SK-N-SH treated with all-trans-retinoic acid at 6 μM for 48 hours (cell line): Measurements from ENCODE around the gene SKI.

Experiments used
- ATAC-seq: fragments of 200-7000 bp; cut with Tn5 transposase; 3 replicates; pipeline ENCODE4 v1.9.1; 2020; ENCODE audit warnings: mild to moderate bottlenecking, moderate library complexity
- BACH2 ChIP-seq: fragments of 250-450 bp; sonication (Bioruptor Pico); IDR thresholded peaks from 2 replicates; pipeline ENCODE4 v1.9.0; 2021; ENCODE audit warnings: mild to moderate bottlenecking, borderline replicate concordance
- CSDC2 ChIP-seq: fragments of 250-450 bp; sonication (Bioruptor Pico); IDR thresholded peaks from 2 replicates; pipeline ENCODE4 v1.5.0; 2020; ENCODE audit warnings: mild to moderate bottlenecking, moderate library complexity
- ESRRG ChIP-seq: fragments of 250-450 bp; sonication (Bioruptor Pico); IDR thresholded peaks from 2 replicates; pipeline ENCODE4 v1.6.1; 2021; ENCODE audit warnings: mild to moderate bottlenecking
- ISL1 ChIP-seq: fragments of 250-450 bp; sonication (Bioruptor Pico); IDR thresholded peaks from 2 replicates; pipeline ENCODE4 v2.1.2; 2022; ENCODE audit warnings: mild to moderate bottlenecking, moderate library complexity
- PPARA ChIP-seq: fragments of 250-450 bp; sonication (Bioruptor Pico); IDR thresholded peaks from 2 replicates; pipeline ENCODE4 v1.5.0; 2020; ENCODE audit warnings: mild to moderate bottlenecking, borderline replicate concordance
- RARB ChIP-seq: fragments of 250-450 bp; sonication (Bioruptor Pico); IDR thresholded peaks from 2 replicates; pipeline ENCODE4 v1.8.0; 2021; ENCODE audit warnings: mild to moderate bottlenecking, moderate library complexity
- SNAI2 ChIP-seq: fragments of 250-450 bp; sonication (Bioruptor Pico); IDR thresholded peaks from 2 replicates; pipeline ENCODE4 v1.5.0; 2020; ENCODE audit warnings: mild to moderate bottlenecking, moderate library complexity
- TCF4 ChIP-seq: fragments of 250-450 bp; sonication (Bioruptor Pico); IDR thresholded peaks from 2 replicates; pipeline ENCODE4 v1.8.0; 2021; ENCODE audit warnings: mild to moderate bottlenecking, moderate library complexity, borderline replicate concordance
- TSHZ2 ChIP-seq: fragments of 250-450 bp; sonication (Bioruptor Pico); IDR thresholded peaks from 2 replicates; pipeline ENCODE4 v1.5.0; 2020; ENCODE audit warnings: mild to moderate bottlenecking, moderate library complexity
- ZC3H10 ChIP-seq: fragments of 250-450 bp; sonication (Bioruptor Pico); IDR thresholded peaks from 2 replicates; pipeline ENCODE4 v1.5.1; 2021; ENCODE audit warnings: mild to moderate bottlenecking, moderate library complexity
- ZNF565 ChIP-seq: fragments of 450-650 bp; formaldehyde crosslinking; conservative IDR thresholded peaks from 2 replicates; pipeline ENCODE4 v1.5.0; 2020; ENCODE audit warnings: low read depth, mild to moderate bottlenecking, moderate library complexity
- ZNF70 ChIP-seq: fragments of 450-650 bp; formaldehyde crosslinking; IDR thresholded peaks from 2 replicates; pipeline ENCODE4 v1.5.0; 2020; ENCODE audit warnings: mild to moderate bottlenecking, moderate library complexity
- ZNF8 ChIP-seq: fragments of 450-650 bp; formaldehyde crosslinking; IDR thresholded peaks from 2 replicates; pipeline ENCODE4 v1.5.0; 2020; ENCODE audit warnings: mild to moderate bottlenecking, moderate library complexity
- TF ChIP-seq, protein P1 (sequence below): fragments of 250-450 bp; sonication (Bioruptor Pico); IDR thresholded peaks from 2 replicates; pipeline ENCODE4 v1.5.1; 2020; ENCODE audit warnings: low read depth, mild to moderate bottlenecking, moderate library complexity
- TF ChIP-seq, protein P2 (sequence below): fragments of 250-450 bp; sonication (Bioruptor Pico); IDR thresholded peaks from 2 replicates; pipeline ENCODE4 v1.5.1; 2021; ENCODE audit warnings: mild to moderate bottlenecking, moderate library complexity
- TF ChIP-seq, protein P3 (sequence below): fragments of 250-450 bp; sonication (Bioruptor Pico); IDR thresholded peaks from 2 replicates; pipeline ENCODE4 v1.8.0; 2020; ENCODE audit warnings: mild to moderate bottlenecking, moderate library complexity, borderline replicate concordance
- TF ChIP-seq, protein P4 (sequence below): fragments of 250-450 bp; sonication (Bioruptor Pico); IDR thresholded peaks from 2 replicates; pipeline ENCODE4 v1.8.0; 2021; ENCODE audit warnings: low read depth, mild to moderate bottlenecking, moderate library complexity, borderline replicate concordance

SKI gene

GRCh38 chr1:2274231-2274928 lies 46.3 kb downstream of the SKI start (continued):
- TF ChIP-seq TSHZ2 (CRISPR knock-in tag) (no peak), ISL1 (CRISPR knock-in tag) (no peak), TCF4 (CRISPR knock-in tag) (no peak)

- ATAC-seq: no peak
Measured at GRCh38 chr1:2274929-2275475, 46.9 kb downstream of the SKI start.

GRCh38 chr1:2275796-2276536 lies 47.8 kb downstream of the SKI start:
- no peak for TF ChIP-seq ESRRG (CRISPR knock-in tag)
- no peak for TF ChIP-seq PPARA (CRISPR knock-in tag)
- ATAC-seq: no peak

More at GRCh38 chr1:2274929-2275475, 46.9 kb downstream of the SKI start:
- TF ChIP-seq ZNF70 (no peak), ZC3H10 (CRISPR knock-in tag) (no peak), ZNF565 (CRISPR knock-in tag) (no peak), BACH2 (CRISPR knock-in tag) (no peak), RARB (no peak), TCF4 (CRISPR knock-in tag) (no peak), ISL1 (CRISPR knock-in tag) (no peak), CSDC2 (no peak)
- TF ChIP-seq, protein P1, sequence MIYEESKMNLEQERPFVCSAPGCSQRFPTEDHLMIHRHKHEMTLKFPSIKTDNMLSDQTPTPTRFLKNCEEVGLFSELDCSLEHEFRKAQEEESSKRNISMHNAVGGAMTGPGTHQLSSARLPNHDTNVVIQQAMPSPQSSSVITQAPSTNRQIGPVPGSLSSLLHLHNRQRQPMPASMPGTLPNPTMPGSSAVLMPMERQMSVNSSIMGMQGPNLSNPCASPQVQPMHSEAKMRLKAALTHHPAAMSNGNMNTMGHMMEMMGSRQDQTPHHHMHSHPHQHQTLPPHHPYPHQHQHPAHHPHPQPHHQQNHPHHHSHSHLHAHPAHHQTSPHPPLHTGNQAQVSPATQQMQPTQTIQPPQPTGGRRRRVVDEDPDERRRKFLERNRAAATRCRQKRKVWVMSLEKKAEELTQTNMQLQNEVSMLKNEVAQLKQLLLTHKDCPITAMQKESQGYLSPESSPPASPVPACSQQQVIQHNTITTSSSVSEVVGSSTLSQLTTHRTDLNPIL: no peak
- TF ChIP-seq, protein P2, sequence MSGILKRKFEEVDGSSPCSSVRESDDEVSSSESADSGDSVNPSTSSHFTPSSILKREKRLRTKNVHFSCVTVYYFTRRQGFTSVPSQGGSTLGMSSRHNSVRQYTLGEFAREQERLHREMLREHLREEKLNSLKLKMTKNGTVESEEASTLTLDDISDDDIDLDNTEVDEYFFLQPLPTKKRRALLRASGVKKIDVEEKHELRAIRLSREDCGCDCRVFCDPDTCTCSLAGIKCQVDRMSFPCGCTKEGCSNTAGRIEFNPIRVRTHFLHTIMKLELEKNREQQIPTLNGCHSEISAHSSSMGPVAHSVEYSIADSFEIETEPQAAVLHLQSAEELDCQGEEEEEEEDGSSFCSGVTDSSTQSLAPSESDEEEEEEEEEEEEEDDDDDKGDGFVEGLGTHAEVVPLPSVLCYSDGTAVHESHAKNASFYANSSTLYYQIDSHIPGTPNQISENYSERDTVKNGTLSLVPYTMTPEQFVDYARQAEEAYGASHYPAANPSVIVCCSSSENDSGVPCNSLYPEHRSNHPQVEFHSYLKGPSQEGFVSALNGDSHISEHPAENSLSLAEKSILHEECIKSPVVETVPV (CRISPR knock-in tag): no peak

- no peak for TF ChIP-seq PPARA (CRISPR knock-in tag)
- no peak for TF ChIP-seq SNAI2 (CRISPR knock-in tag)
- TF ChIP-seq ZNF565 (CRISPR knock-in tag): no peak
- TF ChIP-seq, protein P3, sequence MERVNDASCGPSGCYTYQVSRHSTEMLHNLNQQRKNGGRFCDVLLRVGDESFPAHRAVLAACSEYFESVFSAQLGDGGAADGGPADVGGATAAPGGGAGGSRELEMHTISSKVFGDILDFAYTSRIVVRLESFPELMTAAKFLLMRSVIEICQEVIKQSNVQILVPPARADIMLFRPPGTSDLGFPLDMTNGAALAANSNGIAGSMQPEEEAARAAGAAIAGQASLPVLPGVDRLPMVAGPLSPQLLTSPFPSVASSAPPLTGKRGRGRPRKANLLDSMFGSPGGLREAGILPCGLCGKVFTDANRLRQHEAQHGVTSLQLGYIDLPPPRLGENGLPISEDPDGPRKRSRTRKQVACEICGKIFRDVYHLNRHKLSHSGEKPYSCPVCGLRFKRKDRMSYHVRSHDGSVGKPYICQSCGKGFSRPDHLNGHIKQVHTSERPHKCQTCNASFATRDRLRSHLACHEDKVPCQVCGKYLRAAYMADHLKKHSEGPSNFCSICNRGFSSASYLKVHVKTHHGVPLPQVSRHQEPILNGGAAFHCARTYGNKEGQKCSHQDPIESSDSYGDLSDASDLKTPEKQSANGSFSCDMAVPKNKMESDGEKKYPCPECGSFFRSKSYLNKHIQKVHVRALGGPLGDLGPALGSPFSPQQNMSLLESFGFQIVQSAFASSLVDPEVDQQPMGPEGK (CRISPR knock-in tag): no peak
- no peak for TF ChIP-seq ZNF8 (CRISPR knock-in tag)
- TF ChIP-seq TSHZ2 (CRISPR knock-in tag): no peak
- TF ChIP-seq, protein P4, sequence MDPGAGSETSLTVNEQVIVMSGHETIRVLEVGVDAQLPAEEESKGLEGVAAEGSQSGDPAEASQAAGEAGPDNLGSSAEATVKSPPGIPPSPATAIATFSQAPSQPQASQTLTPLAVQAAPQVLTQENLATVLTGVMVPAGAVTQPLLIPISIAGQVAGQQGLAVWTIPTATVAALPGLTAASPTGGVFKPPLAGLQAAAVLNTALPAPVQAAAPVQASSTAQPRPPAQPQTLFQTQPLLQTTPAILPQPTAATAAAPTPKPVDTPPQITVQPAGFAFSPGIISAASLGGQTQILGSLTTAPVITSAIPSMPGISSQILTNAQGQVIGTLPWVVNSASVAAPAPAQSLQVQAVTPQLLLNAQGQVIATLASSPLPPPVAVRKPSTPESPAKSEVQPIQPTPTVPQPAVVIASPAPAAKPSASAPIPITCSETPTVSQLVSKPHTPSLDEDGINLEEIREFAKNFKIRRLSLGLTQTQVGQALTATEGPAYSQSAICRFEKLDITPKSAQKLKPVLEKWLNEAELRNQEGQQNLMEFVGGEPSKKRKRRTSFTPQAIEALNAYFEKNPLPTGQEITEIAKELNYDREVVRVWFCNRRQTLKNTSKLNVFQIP (CRISPR knock-in tag): no peak
- no peak for ATAC-seq
Measured at GRCh38 chr1:2276803-2277580, 48.9 kb downstream of the SKI start.
